ENCODE measurements around the gene NLRP3. TPM values are rescaled to one million over a fixed set of nuclear protein-coding genes. Genes with fewer than 3 reads are reported as not detected.

NLRP3 gene
- total and polyA plus RNA-seq, 2 donors (not counting 1 experiment from before 2014, with no cell fraction given): 1.4 to 1.7 TPM

DNA sequence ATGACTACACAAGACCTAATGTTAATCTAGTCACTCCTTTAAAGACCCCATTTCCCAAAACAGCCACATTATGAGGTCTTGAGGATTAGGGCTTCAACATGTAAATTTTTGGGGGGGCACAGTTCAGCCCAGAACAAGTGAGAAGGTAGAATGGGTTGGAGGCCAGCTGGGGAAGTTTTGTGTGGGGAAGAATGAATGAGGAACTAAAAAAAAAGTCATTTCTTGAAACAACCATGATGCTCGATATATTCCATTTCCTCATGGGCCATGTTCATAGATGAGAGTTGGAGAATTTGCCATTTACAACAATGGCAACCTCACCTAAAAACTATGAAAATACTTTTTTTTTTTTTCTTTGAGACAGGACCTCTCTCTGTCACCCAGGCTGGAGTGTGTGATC lies 14.5 kb downstream of the NLRP3 start:
- ChIA-PET POLR2A (no interaction called here), CTCF (interaction anchor here (1.4 to 3.8 kb wide), 3 partner anchors 15 to 57 kb away, joined by 3 to 11 read pairs (median 5); no protein-coding TSS in a partner anchor)
- H3K4me1 Mint-ChIP-seq: peaks cover 14% of the 10 kb centered on the region
- Histone ChIP-seq H3K9ac (ENCODE audit: low read length) (no peak overlapping the region), H2AFZ (ENCODE audit: insufficient read depth, low read depth, low read length, poor library complexity, severe bottlenecking) (no peak overlapping the region), H3K36me3 (replicated peaks in 1 of 2; ENCODE audit: control extremely low read depth in 1 of 2, control insufficient read depth in 1 of 2, extremely low read depth in 1 of 2, insufficient read depth in 2 of 2, low read length in 1 of 2) (no peaks in the 10 kb centered on the region), H4K20me1 (ENCODE audit: control insufficient read depth, insufficient read depth, low read length, poor library complexity, severe bottlenecking) (no peaks in the 10 kb centered on the region), H3K4me2 (replicated peaks; ENCODE audit: low read depth, low read length, poor library complexity, severe bottlenecking) (no peak overlapping the region), H3K9me3 (ENCODE audit: control extremely low read depth in 1 of 3, control insufficient read depth in 2 of 3, insufficient read depth in 1 of 3, low read length in 2 of 3) (no peaks in the 10 kb centered on the region), H3K4me1 (ENCODE audit: control insufficient read depth in 2 of 2, insufficient read depth in 2 of 2, low read length in 2 of 2) (peaks cover 4 to 9% of the 10 kb centered on the region in 2 donors), H3K27ac (ENCODE audit: low read length in 2 of 2) (no peak overlapping the region), H3K79me2 (ENCODE audit: control insufficient read depth, insufficient read depth, low read length) (no peaks in the 10 kb centered on the region), H3K27me3 (replicated peaks in 1 of 4; ENCODE audit: control extremely low read depth in 1 of 4, control insufficient read depth in 3 of 4, insufficient read depth in 4 of 4, low read length in 3 of 4) (no peaks in the 10 kb centered on the region), H3K4me3 (ENCODE audit: control extremely low read depth in 1 of 5, extremely low read depth in 1 of 5, insufficient read depth in 1 of 5, low read depth in 2 of 5, low read length in 4 of 5) (no peak overlapping the region)
- H3K4me3 Mint-ChIP-seq: no peak overlapping the region
- intact Hi-C loops (cut with micrococcal nuclease): no loop called here
- H3K27me3 Mint-ChIP-seq: no peaks in the 10 kb centered on the region
- WGBS (ENCODE audit: insufficient coverage): no CpG with 5 or more reads among the region's 1 CpG
- ATAC-seq (ENCODE audit: low read depth): peak; percentile 21
- H3K27ac Mint-ChIP-seq: no peak overlapping the region
- TF ChIP-seq, protein P1, sequence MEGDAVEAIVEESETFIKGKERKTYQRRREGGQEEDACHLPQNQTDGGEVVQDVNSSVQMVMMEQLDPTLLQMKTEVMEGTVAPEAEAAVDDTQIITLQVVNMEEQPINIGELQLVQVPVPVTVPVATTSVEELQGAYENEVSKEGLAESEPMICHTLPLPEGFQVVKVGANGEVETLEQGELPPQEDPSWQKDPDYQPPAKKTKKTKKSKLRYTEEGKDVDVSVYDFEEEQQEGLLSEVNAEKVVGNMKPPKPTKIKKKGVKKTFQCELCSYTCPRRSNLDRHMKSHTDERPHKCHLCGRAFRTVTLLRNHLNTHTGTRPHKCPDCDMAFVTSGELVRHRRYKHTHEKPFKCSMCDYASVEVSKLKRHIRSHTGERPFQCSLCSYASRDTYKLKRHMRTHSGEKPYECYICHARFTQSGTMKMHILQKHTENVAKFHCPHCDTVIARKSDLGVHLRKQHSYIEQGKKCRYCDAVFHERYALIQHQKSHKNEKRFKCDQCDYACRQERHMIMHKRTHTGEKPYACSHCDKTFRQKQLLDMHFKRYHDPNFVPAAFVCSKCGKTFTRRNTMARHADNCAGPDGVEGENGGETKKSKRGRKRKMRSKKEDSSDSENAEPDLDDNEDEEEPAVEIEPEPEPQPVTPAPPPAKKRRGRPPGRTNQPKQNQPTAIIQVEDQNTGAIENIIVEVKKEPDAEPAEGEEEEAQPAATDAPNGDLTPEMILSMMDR (IDR thresholded peaks at IDR 0.05): no peak
- TF ChIP-seq EZH2 (IDR thresholded peaks at IDR 0.05; ENCODE audit: borderline replicate concordance, insufficient read depth, low read depth, low read length, poor library complexity, severe bottlenecking): no peak
- H3K9me3 Mint-ChIP-seq (ENCODE audit: insufficient read depth): no peaks in the 10 kb centered on the region
- DNase-seq: no peak

GRCh38 chr1:247431643-247432042 lies 15.7 kb downstream of the NLRP3 start:
- no peaks in the 10 kb centered on the region for H3K9me3 Mint-ChIP-seq (ENCODE audit: insufficient read depth)
- H3K27ac Mint-ChIP-seq: no peak overlapping the region
- no peak overlapping the region for H2AFZ ChIP-seq (ENCODE audit: insufficient read depth, low read depth, low read length, poor library complexity, severe bottlenecking)
- H3K4me1 ChIP-seq (ENCODE audit: control insufficient read depth in 2 of 2, insufficient read depth in 2 of 2, low read length in 2 of 2): peaks cover 4 to 12% of the 10 kb centered on the region in 2 donors
- ChIA-PET POLR2A (no interaction called here), CTCF (interaction anchor here (1.0 to 3.8 kb wide), 5 partner anchors 16 to 59 kb away, joined by 3 to 11 read pairs (median 3); no protein-coding TSS in a partner anchor)
- no peak overlapping the region for H3K27ac ChIP-seq (ENCODE audit: low read length in 2 of 2)
- H3K4me3 ChIP-seq (ENCODE audit: control extremely low read depth in 1 of 5, extremely low read depth in 1 of 5, insufficient read depth in 1 of 5, low read depth in 2 of 5, low read length in 4 of 5): no peak overlapping the region
- no peak for ATAC-seq (ENCODE audit: low read depth)
- H3K4me1 Mint-ChIP-seq: peaks cover 21% of the 10 kb centered on the region
- no peaks in the 10 kb centered on the region for H3K27me3 Mint-ChIP-seq
- no peaks in the 10 kb centered on the region for H3K79me2 ChIP-seq (ENCODE audit: control insufficient read depth, insufficient read depth, low read length)
- H4K20me1 ChIP-seq (ENCODE audit: control insufficient read depth, insufficient read depth, low read length, poor library complexity, severe bottlenecking): no peaks in the 10 kb centered on the region
- H3K36me3 ChIP-seq (replicated peaks in 1 of 2; ENCODE audit: control extremely low read depth in 1 of 2, control insufficient read depth in 1 of 2, extremely low read depth in 1 of 2, insufficient read depth in 2 of 2, low read length in 1 of 2): no peaks in the 10 kb centered on the region
- no peaks in the 10 kb centered on the region for H3K27me3 ChIP-seq (replicated peaks in 1 of 4; ENCODE audit: control extremely low read depth in 1 of 4, control insufficient read depth in 3 of 4, insufficient read depth in 4 of 4, low read length in 3 of 4)
- H3K9me3 ChIP-seq (ENCODE audit: control extremely low read depth in 1 of 3, control insufficient read depth in 2 of 3, insufficient read depth in 1 of 3, low read length in 2 of 3): no peaks in the 10 kb centered on the region
- H3K9ac ChIP-seq (ENCODE audit: low read length): no peak overlapping the region
- no peak overlapping the region for H3K4me3 Mint-ChIP-seq
- DNase-seq: no peak
- H3K4me2 ChIP-seq (replicated peaks; ENCODE audit: low read depth, low read length, poor library complexity, severe bottlenecking): no peak overlapping the region
- TF ChIP-seq, protein P1 (IDR thresholded peaks at IDR 0.05): no peak
- TF ChIP-seq EZH2 (IDR thresholded peaks at IDR 0.05; ENCODE audit: borderline replicate concordance, insufficient read depth, low read depth, low read length, poor library complexity, severe bottlenecking): no peak
- 87% methylated on average over 3 of the region's 9 CpGs for WGBS (ENCODE audit: insufficient coverage)
- intact Hi-C loops (cut with micrococcal nuclease): no loop called here
